Effector memory CD4-positive, alpha-beta T cell (primary cell): Measurements from ENCODE around the gene NGEF.

Source experiments
- DNase-seq, 3 donors: peaks; one replicate each; pipeline ENCODE4 v3.0.0-alpha.2; 2020
- H3K27ac ChIP-seq: 2 replicates; pipeline ENCODE4 v1.7.0; 2013; ENCODE audit warnings: mild to moderate bottlenecking, low read length, moderate library complexity; ENCODE audit not compliant: insufficient read depth, poor library complexity, severe bottlenecking
- H3K27me3 ChIP-seq: replicated peaks from 2 replicates; pipeline ENCODE4 v1.7.0; 2013; ENCODE audit warnings: mild to moderate bottlenecking, low read length; ENCODE audit not compliant: insufficient read depth, control insufficient read depth, poor library complexity, severe bottlenecking
- H3K36me3 ChIP-seq: 2 replicates; pipeline ENCODE4 v1.7.0; 2013; ENCODE audit warnings: mild to moderate bottlenecking, low read length, moderate library complexity; ENCODE audit not compliant: control insufficient read depth, insufficient read depth
- H3K4me1 ChIP-seq: 2 replicates; pipeline ENCODE4 v1.7.0; 2013; ENCODE audit warnings: low read length, mild to moderate bottlenecking; ENCODE audit not compliant: control insufficient read depth, insufficient read depth, poor library complexity, severe bottlenecking
- H3K4me3 ChIP-seq: 2 replicates; pipeline ENCODE4 v1.7.0; 2013; ENCODE audit warnings: low read length, low read depth, mild to moderate bottlenecking; ENCODE audit not compliant: insufficient read depth, poor library complexity, severe bottlenecking
- H3K9me3 ChIP-seq: 2 replicates; pipeline ENCODE4 v1.7.0; 2013; ENCODE audit warnings: mild to moderate bottlenecking, low read length, moderate library complexity; ENCODE audit not compliant: control insufficient read depth

NGEF gene

GRCh38 chr2:232874677-232875223 lies 138.3 kb downstream of the NGEF start:
- no peak for DNase-seq
- Histone ChIP-seq H3K27me3 (peaks cover 10% of the 10 kb centered on the region), H3K4me3 (no peak overlapping the region), H3K9me3 (no peaks in the 10 kb centered on the region), H3K27ac (no peak overlapping the region), H3K4me1 (peaks cover 5% of the 10 kb centered on the region), H3K36me3 (no peaks in the 10 kb centered on the region)

- Histone ChIP-seq H3K9me3 (no peaks in the 10 kb centered on the region), H3K27ac (no peak overlapping the region), H3K36me3 (no peaks in the 10 kb centered on the region), H3K4me3 (no peak overlapping the region), H3K27me3 (peaks cover 10% of the 10 kb centered on the region), H3K4me1 (peaks cover 5% of the 10 kb centered on the region)
- DNase-seq, result no peak
Observed at GRCh38 chr2:232873909-232874641, 139.0 kb downstream of the NGEF start.

GRCh38 chr2:232873292-232873908 lies 139.7 kb downstream of the NGEF start:
- Histone ChIP-seq H3K27me3 (peaks cover 10% of the 10 kb centered on the region), H3K36me3 (no peaks in the 10 kb centered on the region), H3K27ac (no peak overlapping the region), H3K4me3 (no peak overlapping the region), H3K9me3 (no peaks in the 10 kb centered on the region), H3K4me1 (peaks cover 5% of the 10 kb centered on the region)
- DNase-seq, result no peak

- H3K9me3 ChIP-seq, result no peaks in the 10 kb centered on the region
- H3K36me3 ChIP-seq, result no peaks in the 10 kb centered on the region
- peaks cover 10% of the 10 kb centered on the region for H3K27me3 ChIP-seq
- peaks cover 5% of the 10 kb centered on the region for H3K4me1 ChIP-seq
- H3K4me3 ChIP-seq, result no peak overlapping the region
- H3K27ac ChIP-seq, result no peak overlapping the region
- no peak for DNase-seq
Observed at GRCh38 chr2:232872826-232873225, 140.2 kb downstream of the NGEF start.

- Histone ChIP-seq H3K4me3 (no peak overlapping the region), H3K27me3 (peaks cover 10% of the 10 kb centered on the region), H3K27ac (no peak overlapping the region), H3K4me1 (peaks cover 5% of the 10 kb centered on the region), H3K36me3 (no peaks in the 10 kb centered on the region), H3K9me3 (no peaks in the 10 kb centered on the region)
- DNase-seq, result no peak
Observed at GRCh38 chr2:232871835-232872736, 141.0 kb downstream of the NGEF start.

GRCh38 chr2:232871418-232871834 lies 141.6 kb downstream of the NGEF start:
- H3K36me3 ChIP-seq, result no peaks in the 10 kb centered on the region
- peaks cover 10% of the 10 kb centered on the region for H3K27me3 ChIP-seq
- no peaks in the 10 kb centered on the region for H3K9me3 ChIP-seq
- DNase-seq, result no peak
- H3K4me3 ChIP-seq, result no peak overlapping the region
- H3K4me1 ChIP-seq, result peaks cover 5% of the 10 kb centered on the region
- no peak overlapping the region for H3K27ac ChIP-seq

- H3K27ac ChIP-seq, result no peak overlapping the region
- no peak overlapping the region for H3K4me3 ChIP-seq
- H3K4me1 ChIP-seq, result peaks cover 5% of the 10 kb centered on the region
- no peaks in the 10 kb centered on the region for H3K9me3 ChIP-seq
- peaks cover 10% of the 10 kb centered on the region for H3K27me3 ChIP-seq
- no peak for DNase-seq
- no peaks in the 10 kb centered on the region for H3K36me3 ChIP-seq
Observed at GRCh38 chr2:232870766-232871371, 142.2 kb downstream of the NGEF start.

GRCh38 chr2:232870018-232870765 lies 142.9 kb downstream of the NGEF start, which contains the start of gene SNORC:
Gene SNORC (plus strand): TSS chr2:232870264. CDS start chr2:232870342, 78 bp downstream.
- Histone ChIP-seq H3K27ac (no peak within 1 kb of the TSS), H3K9me3 (no peaks in the 10 kb centered on the region), H3K4me1 (no peaks in the 10 kb centered on the region), H3K36me3 (no peaks in the 10 kb centered on the region), H3K27me3 (peaks cover 6% of the 10 kb centered on the region), H3K4me3 (no peak within 1 kb of the TSS)
- DNase-seq, result no peak
